ENCODE data around the gene EFCAB6.

Gene EFCAB6

GRCh38 chr22:43537019-43537585 is 275.0 kb downstream of the EFCAB6 start:
- H3K4me3 ChIP-seq (ENCODE audit: low read depth, low read length), result no peak overlapping the region

GRCh38 chr22:43535741-43536140 is 276.4 kb downstream of the EFCAB6 start:
- no peak for TF ChIP-seq CTCF (IDR thresholded peaks at IDR 0.05; ENCODE audit: borderline replicate concordance, insufficient read depth, low read depth, low read length)
- H3K4me3 ChIP-seq (ENCODE audit: low read depth, low read length), result no peak overlapping the region

More at GRCh38 chr22:43537019-43537585, 275.0 kb downstream of the EFCAB6 start:
- TF ChIP-seq CTCF (IDR thresholded peaks at IDR 0.05; ENCODE audit: borderline replicate concordance, insufficient read depth, low read depth, low read length), result peak; percentile 47; the same call in 1 of the 2 replicates

- TF ChIP-seq CTCF (IDR thresholded peaks at IDR 0.05; ENCODE audit: borderline replicate concordance, insufficient read depth, low read depth, low read length), result no peak
- no peak overlapping the region for H3K4me3 ChIP-seq (ENCODE audit: low read depth, low read length)
Measured at GRCh38 chr22:43535336-43535735, 276.8 kb downstream of the EFCAB6 start.

GRCh38 chr22:43534916-43535315 is 277.2 kb downstream of the EFCAB6 start:
- no peak for TF ChIP-seq CTCF (IDR thresholded peaks at IDR 0.05; ENCODE audit: borderline replicate concordance, insufficient read depth, low read depth, low read length)

GRCh38 chr22:43533656-43534428 is 278.3 kb downstream of the EFCAB6 start:
- TF ChIP-seq CTCF (IDR thresholded peaks at IDR 0.05; ENCODE audit: borderline replicate concordance, insufficient read depth, low read depth, low read length), result no peak
- H3K4me3 ChIP-seq (ENCODE audit: low read depth, low read length), result no peak overlapping the region

More at GRCh38 chr22:43534916-43535315, 277.2 kb downstream of the EFCAB6 start:
- no peak overlapping the region for H3K4me3 ChIP-seq (ENCODE audit: low read depth, low read length)

- no peak overlapping the region for H3K4me3 ChIP-seq (ENCODE audit: low read depth, low read length)
- no peak for TF ChIP-seq CTCF (IDR thresholded peaks at IDR 0.05; ENCODE audit: borderline replicate concordance, insufficient read depth, low read depth, low read length)
Measured at GRCh38 chr22:43533156-43533530, 279.0 kb downstream of the EFCAB6 start.
